HG03025 (cell line): ENCODE results near the gene ZC3H18.

ENCODE experiments used
- ATAC-seq: cut with Tn5 transposase; IDR thresholded peaks from one replicate; pipeline ENCODE4 v1.9.1; 2021; ENCODE audit warnings: mild to moderate bottlenecking, moderate library complexity; ENCODE audit not compliant: unreplicated experiment, low FRiP score

The ZC3H18 gene

GRCh38 chr16:88569985-88570690, at the start of gene ZC3H18:
TSS of gene ZC3H18 (plus strand) at chr16:88570403. CDS start at chr16:88577124, 6,721 bp downstream.
- peak; percentile 68 for ATAC-seq

- no peak for ATAC-seq
These were observed 48.5 kb upstream of the ZC3H18 start for GRCh38 chr16:88521674-88522073.

GRCh38 chr16:88522276-88522949, 47.8 kb upstream of the ZC3H18 start:
- no peak for ATAC-seq

- ATAC-seq = no peak
These were observed 46.7 kb upstream of the ZC3H18 start for GRCh38 chr16:88523309-88524161.

GRCh38 chr16:88524274-88524972, 45.8 kb upstream of the ZC3H18 start:
- ATAC-seq = no peak

GRCh38 chr16:88524973-88525662, 45.1 kb upstream of the ZC3H18 start:
- no peak for ATAC-seq

GRCh38 chr16:88525663-88525990, 44.6 kb upstream of the ZC3H18 start:
- ATAC-seq = no peak

- ATAC-seq = no peak
These were observed 43.9 kb upstream of the ZC3H18 start for GRCh38 chr16:88526008-88526905.

- no peak for ATAC-seq
These were observed 43.4 kb upstream of the ZC3H18 start for GRCh38 chr16:88526906-88527185.

GRCh38 chr16:88527186-88527936, 42.8 kb upstream of the ZC3H18 start:
- no peak for ATAC-seq

GRCh38 chr16:88527937-88528743, 42.1 kb upstream of the ZC3H18 start:
- no peak for ATAC-seq

- ATAC-seq = no peak
These were observed 41.3 kb upstream of the ZC3H18 start for GRCh38 chr16:88528902-88529318.

GRCh38 chr16:88529596-88529995, 40.6 kb upstream of the ZC3H18 start:
- no peak for ATAC-seq

GRCh38 chr16:88530051-88530857, 39.9 kb upstream of the ZC3H18 start:
- ATAC-seq = no peak

- ATAC-seq = no peak
These were observed 39.4 kb upstream of the ZC3H18 start for GRCh38 chr16:88530858-88531203.

GRCh38 chr16:88531346-88531745, 38.9 kb upstream of the ZC3H18 start:
- ATAC-seq = no peak

- ATAC-seq = no peak
These were observed 38.2 kb upstream of the ZC3H18 start for GRCh38 chr16:88531931-88532433.
